Stimulated activated effector memory CD8-positive, alpha-beta T cell treated with anti-CD3 and anti-CD28 coated beads, Interleukin-12 subunit alpha, Interleukin-12 subunit beta, amount 100 ng/mL, for 72 hours (primary cell): Measurements from ENCODE around the gene PRRC2A.

Experiments used
- ATAC-seq: fragments of 150-1000 bp; cut with Tn5 transposase; 2 replicates; pipeline ENCODE4 v1.10.0; 2021
- DNase-seq, 2 donors: peaks; one replicate each; pipeline ENCODE4 v3.0.0; 2021 to 2022; ENCODE audit warnings: low spot score in 2 of 2
- H3K27ac Mint-ChIP-seq: one replicate; pipeline ENCODE4 v1.8.0; 2022; ENCODE audit warnings: mild to moderate bottlenecking, mixed read lengths
- H3K36me3 Mint-ChIP-seq: one replicate; pipeline ENCODE4 v1.8.0; 2022; ENCODE audit warnings: mild to moderate bottlenecking, mixed read lengths
- H3K4me1 Mint-ChIP-seq: one replicate; pipeline ENCODE4 v1.8.0; 2022; ENCODE audit warnings: mixed read lengths
- H3K4me3 Mint-ChIP-seq: one replicate; pipeline ENCODE4 v1.8.0; 2022; ENCODE audit warnings: mild to moderate bottlenecking, mixed read lengths
- H3K9me3 Mint-ChIP-seq: one replicate; pipeline ENCODE4 v1.8.0; 2022; ENCODE audit warnings: mixed read lengths

Gene PRRC2A

GRCh38 chr6:31630177-31630934, 9.8 kb downstream of the PRRC2A start:
- Mint-ChIP-seq H3K9me3 (no peaks in the 10 kb centered on the region), H3K4me3 (no peak overlapping the region), H3K4me1 (peaks cover 35% of the 10 kb centered on the region), H3K27ac (peak overlapping the region; percentile 1), H3K36me3 (peaks cover 100% of the 10 kb centered on the region)
- no peak for DNase-seq
- no peak for ATAC-seq

- H3K9me3 Mint-ChIP-seq = no peaks in the 10 kb centered on the region
- ATAC-seq = no peak
- H3K27ac Mint-ChIP-seq = peak overlapping the region; percentile 83
- H3K4me1 Mint-ChIP-seq = peaks cover 33% of the 10 kb centered on the region
- H3K4me3 Mint-ChIP-seq = no peak overlapping the region
- DNase-seq = no peak
- H3K36me3 Mint-ChIP-seq = peaks cover 100% of the 10 kb centered on the region
Observed at GRCh38 chr6:31631209-31631608, 10.7 kb downstream of the PRRC2A start.

- no peaks in the 10 kb centered on the region for H3K9me3 Mint-ChIP-seq
- H3K36me3 Mint-ChIP-seq = peaks cover 100% of the 10 kb centered on the region
- no peak overlapping the region for H3K4me3 Mint-ChIP-seq
- DNase-seq (no peak), ATAC-seq (no peak)
- H3K27ac Mint-ChIP-seq = peak overlapping the region; percentile 83
- peaks cover 29% of the 10 kb centered on the region for H3K4me1 Mint-ChIP-seq
Observed at GRCh38 chr6:31631681-31632278, 11.3 kb downstream of the PRRC2A start.

- ATAC-seq (no peak), DNase-seq (no peak)
- peaks cover 23% of the 10 kb centered on the region for H3K4me1 Mint-ChIP-seq
- H3K4me3 Mint-ChIP-seq = no peak overlapping the region
- H3K36me3 Mint-ChIP-seq = peaks cover 100% of the 10 kb centered on the region
- peak overlapping the region; percentile 83 for H3K27ac Mint-ChIP-seq
- H3K9me3 Mint-ChIP-seq = no peaks in the 10 kb centered on the region
Observed at GRCh38 chr6:31632279-31632946, 11.9 kb downstream of the PRRC2A start.

GRCh38 chr6:31633447-31633846, 12.9 kb downstream of the PRRC2A start:
- no peak for ATAC-seq
- H3K27ac Mint-ChIP-seq = peak overlapping the region; percentile 83
- no peaks in the 10 kb centered on the region for H3K9me3 Mint-ChIP-seq
- peaks cover 100% of the 10 kb centered on the region for H3K36me3 Mint-ChIP-seq
- peaks cover 15% of the 10 kb centered on the region for H3K4me1 Mint-ChIP-seq
- DNase-seq = no peak
- no peak overlapping the region for H3K4me3 Mint-ChIP-seq

GRCh38 chr6:31634131-31634530, 13.6 kb downstream of the PRRC2A start:
- Mint-ChIP-seq H3K36me3 (peaks cover 100% of the 10 kb centered on the region), H3K9me3 (no peaks in the 10 kb centered on the region), H3K27ac (peak overlapping the region; percentile 38), H3K4me1 (peaks cover 15% of the 10 kb centered on the region), H3K4me3 (no peak overlapping the region)
- no peak for DNase-seq
- no peak for ATAC-seq

GRCh38 chr6:31634969-31635575, 14.6 kb downstream of the PRRC2A start:
- Mint-ChIP-seq H3K9me3 (no peaks in the 10 kb centered on the region), H3K4me1 (peaks cover 21% of the 10 kb centered on the region), H3K27ac (peak overlapping the region; percentile 38), H3K36me3 (peaks cover 100% of the 10 kb centered on the region), H3K4me3 (no peak overlapping the region)
- ATAC-seq = no peak
- DNase-seq = no peak

GRCh38 chr6:31636698-31637596, 16.4 kb downstream of the PRRC2A start:
- ATAC-seq = no peak
- Mint-ChIP-seq H3K9me3 (no peaks in the 10 kb centered on the region), H3K27ac (peak overlapping the region; percentile 38), H3K36me3 (peaks cover 100% of the 10 kb centered on the region), H3K4me1 (peaks cover 23% of the 10 kb centered on the region), H3K4me3 (no peak overlapping the region)
- no peak for DNase-seq

- Mint-ChIP-seq H3K4me1 (peaks cover 11% of the 10 kb centered on the region), H3K27ac (peak overlapping the region; percentile 81), H3K36me3 (peaks cover 100% of the 10 kb centered on the region), H3K9me3 (no peaks in the 10 kb centered on the region), H3K4me3 (no peak overlapping the region)
- ATAC-seq (no peak), DNase-seq (no peak)
Observed at GRCh38 chr6:31639043-31639442, 18.5 kb downstream of the PRRC2A start.

- no peaks in the 10 kb centered on the region for H3K9me3 Mint-ChIP-seq
- peak overlapping the region; percentile 85 for H3K27ac Mint-ChIP-seq
- ATAC-seq = peak; percentile 48
- peaks cover 100% of the 10 kb centered on the region for H3K36me3 Mint-ChIP-seq
- peaks cover 8% of the 10 kb centered on the region for H3K4me1 Mint-ChIP-seq
- DNase-seq = no peak
- no peak overlapping the region for H3K4me3 Mint-ChIP-seq
Observed at GRCh38 chr6:31639449-31639861, 18.9 kb downstream of the PRRC2A start.

GRCh38 chr6:31640612-31641011, 20.1 kb downstream of the PRRC2A start:
- peaks cover 100% of the 10 kb centered on the region for H3K36me3 Mint-ChIP-seq
- H3K4me1 Mint-ChIP-seq = peaks cover 15% of the 10 kb centered on the region
- no peaks in the 10 kb centered on the region for H3K9me3 Mint-ChIP-seq
- DNase-seq (no peak), ATAC-seq (no peak)
- H3K4me3 Mint-ChIP-seq = no peak overlapping the region
- H3K27ac Mint-ChIP-seq = peak overlapping the region; percentile 85

- no peak for DNase-seq
- ATAC-seq = no peak
- Mint-ChIP-seq H3K27ac (peak overlapping the region; percentile 85), H3K9me3 (no peaks in the 10 kb centered on the region), H3K4me3 (no peak overlapping the region), H3K4me1 (peaks cover 16% of the 10 kb centered on the region), H3K36me3 (peaks cover 100% of the 10 kb centered on the region)
Observed at GRCh38 chr6:31641370-31641769, 20.9 kb downstream of the PRRC2A start.

GRCh38 chr6:31642798-31643570, 22.5 kb downstream of the PRRC2A start:
- Mint-ChIP-seq H3K9me3 (no peaks in the 10 kb centered on the region), H3K27ac (no peak overlapping the region), H3K4me1 (peaks cover 21% of the 10 kb centered on the region), H3K36me3 (peaks cover 100% of the 10 kb centered on the region), H3K4me3 (no peak overlapping the region)
- DNase-seq = no peak
- ATAC-seq = no peak

- peaks cover 100% of the 10 kb centered on the region for H3K36me3 Mint-ChIP-seq
- peak overlapping the region; percentile 87 for H3K27ac Mint-ChIP-seq
- H3K9me3 Mint-ChIP-seq = no peaks in the 10 kb centered on the region
- ATAC-seq (no peak), DNase-seq (no peak)
- no peak overlapping the region for H3K4me3 Mint-ChIP-seq
- peaks cover 21% of the 10 kb centered on the region for H3K4me1 Mint-ChIP-seq
Observed at GRCh38 chr6:31643818-31644454, 23.4 kb downstream of the PRRC2A start.
